ENCODE measurements around the gene GARNL3.

Gene GARNL3

GRCh38 chr9:127291246-127291778, 26.7 kb downstream of the GARNL3 start:
- H3K4me3 ChIP-seq (replicated peaks; ENCODE audit: low read depth, low read length) = no peak overlapping the region
- no peak for DNase-seq (ENCODE audit: extremely low read depth, low read depth)
- TF ChIP-seq CTCF (IDR thresholded peaks at IDR 0.05; ENCODE audit: low read depth, low read length, missing control alignments) = no peak

- no peak for DNase-seq (ENCODE audit: extremely low read depth, low read depth)
- no peak for TF ChIP-seq CTCF (IDR thresholded peaks at IDR 0.05; ENCODE audit: low read depth, low read length, missing control alignments)
- H3K4me3 ChIP-seq (replicated peaks; ENCODE audit: low read depth, low read length) = no peak overlapping the region
These were observed 27.8 kb downstream of the GARNL3 start for GRCh38 chr9:127292415-127292814.

- no peak for DNase-seq (ENCODE audit: extremely low read depth, low read depth)
- no peak for TF ChIP-seq CTCF (IDR thresholded peaks at IDR 0.05; ENCODE audit: low read depth, low read length, missing control alignments)
- no peak overlapping the region for H3K4me3 ChIP-seq (replicated peaks; ENCODE audit: low read depth, low read length)
These were observed 28.8 kb downstream of the GARNL3 start for GRCh38 chr9:127293328-127293727.

GRCh38 chr9:127293767-127294166, 29.2 kb downstream of the GARNL3 start:
- no peak overlapping the region for H3K4me3 ChIP-seq (replicated peaks; ENCODE audit: low read depth, low read length)
- DNase-seq (ENCODE audit: extremely low read depth, low read depth) = no peak
- TF ChIP-seq CTCF (IDR thresholded peaks at IDR 0.05; ENCODE audit: low read depth, low read length, missing control alignments) = no peak

GRCh38 chr9:127295005-127295404, 30.4 kb downstream of the GARNL3 start:
- no peak overlapping the region for H3K4me3 ChIP-seq (replicated peaks; ENCODE audit: low read depth, low read length)
- no peak for TF ChIP-seq CTCF (IDR thresholded peaks at IDR 0.05; ENCODE audit: low read depth, low read length, missing control alignments)
- peak; percentile 24 for DNase-seq (ENCODE audit: extremely low read depth, low read depth)

GRCh38 chr9:127300886-127301447, 36.4 kb downstream of the GARNL3 start:
- no peak for TF ChIP-seq CTCF (IDR thresholded peaks at IDR 0.05; ENCODE audit: low read depth, low read length, missing control alignments)
- DNase-seq (ENCODE audit: extremely low read depth, low read depth) = no peak
- H3K4me3 ChIP-seq (replicated peaks; ENCODE audit: low read depth, low read length) = no peak overlapping the region

GRCh38 chr9:127303830-127304229, 39.3 kb downstream of the GARNL3 start:
- no peak overlapping the region for H3K4me3 ChIP-seq (replicated peaks; ENCODE audit: low read depth, low read length)
- no peak for TF ChIP-seq CTCF (IDR thresholded peaks at IDR 0.05; ENCODE audit: low read depth, low read length, missing control alignments)
- no peak for DNase-seq (ENCODE audit: extremely low read depth, low read depth)
